GM11168 (cell line): ENCODE measurements around the gene ADGRE1.

Experiments used
- in situ Hi-C: fragments of 300-500 bp; cut with MboI; formaldehyde crosslinking; loops from one replicate; pipeline ENCODE4 v1.12.0; 2022; ENCODE audit warnings: low sequenced_read_pairs; ENCODE audit not compliant: unreplicated experiment

Gene ADGRE1

DNA sequence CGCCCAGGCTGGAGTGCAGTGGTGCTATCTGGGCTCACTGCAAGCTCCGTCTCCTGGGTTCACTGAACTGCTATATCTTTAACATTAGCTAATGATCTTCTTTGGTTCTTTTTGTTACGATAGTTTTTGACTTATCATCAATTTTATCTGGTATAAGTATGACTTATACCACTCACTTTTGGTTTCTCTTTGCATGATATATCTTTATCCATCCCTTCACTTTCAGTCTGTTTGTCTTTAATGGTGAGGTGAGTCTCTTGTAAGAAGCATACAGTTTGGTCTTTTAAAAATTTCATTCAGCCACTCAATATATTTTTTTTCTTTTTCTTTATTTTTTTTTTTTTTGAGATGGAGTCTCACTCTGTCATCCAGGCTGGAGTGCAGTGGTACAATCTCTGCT, 58.4 kb downstream of the ADGRE1 start:
- in situ Hi-C loops: no loop called here

DNA sequence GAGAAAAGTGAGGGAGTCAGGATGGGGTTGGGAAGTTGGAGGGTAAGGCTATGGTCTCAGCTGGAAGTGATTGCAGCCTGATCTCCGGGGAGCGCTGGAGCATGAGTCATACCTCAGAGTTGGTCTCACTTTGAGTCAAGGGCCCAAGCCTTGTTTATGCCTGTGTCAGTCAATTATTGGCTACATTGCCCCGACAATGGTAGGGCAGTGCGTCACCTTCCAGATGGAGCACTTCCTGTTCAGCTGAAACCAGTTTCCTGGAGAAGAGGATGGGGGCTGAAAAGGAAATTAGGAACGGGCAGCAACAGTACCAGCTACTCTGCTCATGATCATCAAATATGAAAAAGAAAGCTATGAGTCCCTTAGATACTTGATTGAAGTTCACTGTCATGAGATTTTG, 60.4 kb downstream of the ADGRE1 start:
- in situ Hi-C loops: no loop called here

- in situ Hi-C loops: no loop called here
Measured at GRCh38 chr19:6948884-6949283, 61.5 kb downstream of the ADGRE1 start.

DNA sequence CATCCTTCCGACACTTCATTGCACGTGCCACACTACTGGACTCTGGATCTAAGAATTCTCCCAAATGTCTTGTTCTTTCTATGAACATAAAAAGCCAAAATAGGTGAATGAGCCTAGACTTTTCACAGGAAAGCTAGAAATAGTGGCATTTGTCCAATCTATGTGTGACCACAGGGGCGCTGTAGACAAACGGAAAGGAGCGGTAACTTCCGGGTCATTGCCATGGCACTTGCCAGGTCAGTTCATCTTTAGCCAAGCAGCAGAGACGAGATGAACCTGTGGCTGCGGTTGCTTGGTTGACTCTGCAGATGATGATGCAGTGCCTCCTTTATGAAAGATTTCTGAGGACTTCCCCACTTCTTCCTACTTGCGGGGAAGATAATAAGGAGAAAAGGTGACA, 65.6 kb downstream of the ADGRE1 start:
- in situ Hi-C loops: no loop called here

- in situ Hi-C loops: no loop called here
Measured at GRCh38 chr19:6955082-6955481, 67.7 kb downstream of the ADGRE1 start.

DNA sequence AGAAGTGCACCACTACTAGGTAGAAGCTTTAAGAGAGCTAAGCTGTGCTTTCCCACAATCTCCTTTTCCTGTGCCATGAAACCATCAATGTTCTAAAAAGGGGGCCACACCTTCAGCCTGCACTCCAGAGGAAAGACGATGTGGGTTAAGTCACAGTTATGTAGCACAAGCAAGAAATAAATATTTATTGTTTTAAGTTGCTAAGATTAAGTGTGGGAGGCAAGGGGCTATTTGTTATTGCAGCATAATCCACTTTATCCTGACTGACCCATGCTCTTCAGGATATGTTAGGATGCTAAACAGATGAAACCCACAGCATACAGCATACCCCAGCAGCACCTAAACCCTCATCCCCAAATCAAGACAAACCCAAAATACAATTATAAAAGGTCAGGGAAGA, 69.2 kb downstream of the ADGRE1 start:
- in situ Hi-C loops: no loop called here

DNA sequence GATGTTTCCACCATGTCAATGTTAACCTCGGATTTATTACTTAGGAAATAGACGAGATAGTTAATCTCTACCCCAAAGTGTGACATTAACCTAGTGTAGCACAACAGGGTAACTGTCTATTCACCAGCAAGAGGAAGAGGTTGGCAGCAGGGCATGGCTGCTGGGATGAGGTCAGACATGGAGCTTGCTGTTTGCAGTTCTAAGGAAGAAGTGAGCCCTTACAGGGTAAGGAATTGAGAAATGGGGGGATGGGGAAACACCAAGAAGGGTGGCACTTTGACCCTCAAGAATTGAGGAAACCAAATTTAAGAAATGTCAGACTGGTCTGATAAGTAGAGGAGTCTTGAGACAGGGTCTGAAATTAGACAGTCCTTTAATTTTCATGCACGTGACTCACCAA, 71.4 kb downstream of the ADGRE1 start:
- in situ Hi-C loops: no loop called here

GRCh38 chr19:6963244-6963852, 76.0 kb downstream of the ADGRE1 start:
- in situ Hi-C loops: no loop called here

DNA sequence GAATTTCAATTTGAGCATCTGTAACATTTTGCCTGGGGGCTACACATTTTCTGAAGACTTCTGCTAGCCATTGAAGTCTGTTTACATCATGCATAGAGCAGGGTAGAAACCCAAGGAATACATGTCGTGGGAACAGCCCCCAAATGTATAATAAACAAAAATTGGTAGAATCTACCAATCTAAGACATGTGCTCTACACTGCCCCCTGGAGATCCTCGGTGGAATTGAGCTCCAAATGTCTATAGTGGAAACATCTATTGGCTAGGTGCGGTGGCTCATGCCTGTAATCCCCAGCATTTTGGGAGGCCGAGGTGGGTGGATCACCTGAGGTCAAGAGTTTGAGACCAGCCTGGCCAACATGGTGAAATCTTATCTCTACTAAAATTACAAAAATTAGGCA, 76.6 kb downstream of the ADGRE1 start:
- in situ Hi-C loops: no loop called here

- in situ Hi-C loops: no loop called here
Measured at GRCh38 chr19:6967967-6968366, 80.6 kb downstream of the ADGRE1 start.

- in situ Hi-C loops: no loop called here
Measured at GRCh38 chr19:6969490-6969889, 82.1 kb downstream of the ADGRE1 start.

DNA sequence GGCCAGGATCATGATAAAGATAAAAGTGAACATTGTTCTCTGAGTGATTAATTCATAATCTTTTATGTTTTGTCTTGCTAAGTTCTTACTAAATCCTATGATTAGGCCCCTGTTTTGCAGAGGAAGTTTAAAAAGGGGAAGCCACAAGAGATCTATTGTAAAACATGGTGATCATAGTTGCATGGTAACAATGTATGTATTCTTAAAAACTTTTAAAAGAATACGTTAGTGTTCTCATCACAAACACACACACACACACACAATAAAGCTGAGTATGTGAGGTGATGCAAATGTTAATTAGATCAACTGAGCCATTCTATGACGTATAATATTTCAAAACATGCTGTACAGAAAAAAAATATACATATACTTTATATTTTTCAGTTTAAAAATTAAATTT, 82.6 kb downstream of the ADGRE1 start:
- in situ Hi-C loops: no loop called here

- in situ Hi-C loops: no loop called here
Measured at GRCh38 chr19:6970443-6970842, 83.1 kb downstream of the ADGRE1 start.

DNA sequence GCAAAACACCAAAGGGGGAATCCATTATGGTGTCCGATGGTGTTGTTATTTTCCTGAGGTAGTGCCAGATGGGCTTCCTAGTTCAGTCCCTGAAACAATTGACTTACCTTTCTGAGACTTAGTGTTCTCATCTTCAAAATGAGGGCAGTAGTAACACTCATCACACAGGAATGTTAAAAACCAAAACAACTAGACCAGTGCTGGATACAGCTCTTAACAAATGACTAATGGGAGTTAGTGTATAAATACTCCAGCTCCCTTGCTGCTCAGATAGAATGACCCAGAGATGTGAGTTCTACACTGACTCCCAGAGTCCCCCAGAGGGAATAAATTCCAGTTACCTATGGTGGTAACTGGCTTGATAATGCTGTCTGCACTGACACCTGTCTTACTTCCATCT, 84.0 kb downstream of the ADGRE1 start:
- in situ Hi-C loops: no loop called here

GRCh38 chr19:6976197-6976596, 88.8 kb downstream of the ADGRE1 start:
- in situ Hi-C loops: no loop called here

DNA sequence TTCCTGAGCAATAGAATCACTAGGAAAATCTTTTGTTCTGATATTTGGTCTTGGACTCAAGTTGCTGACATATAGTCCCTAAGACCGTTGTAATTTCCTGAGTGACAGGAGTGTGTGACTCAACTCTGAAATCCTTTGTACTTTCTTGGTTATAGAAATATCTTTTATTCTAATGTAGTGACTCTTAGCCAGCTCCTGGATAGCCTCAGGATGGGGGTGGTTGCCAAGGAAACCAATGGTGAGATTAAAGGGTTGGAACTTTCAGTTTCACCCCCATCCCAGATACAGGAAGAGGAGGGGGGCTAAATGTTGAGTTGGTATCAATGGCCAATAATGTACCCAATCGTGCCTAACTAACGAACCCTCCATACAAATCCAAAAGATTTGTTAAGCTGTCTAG, 92.0 kb downstream of the ADGRE1 start:
- in situ Hi-C loops: no loop called here

GRCh38 chr19:6983448-6983847, 96.1 kb downstream of the ADGRE1 start:
- in situ Hi-C loops: no loop called here

GRCh38 chr19:6987850-6988249, 100.5 kb downstream of the ADGRE1 start:
- in situ Hi-C loops: no loop called here

DNA sequence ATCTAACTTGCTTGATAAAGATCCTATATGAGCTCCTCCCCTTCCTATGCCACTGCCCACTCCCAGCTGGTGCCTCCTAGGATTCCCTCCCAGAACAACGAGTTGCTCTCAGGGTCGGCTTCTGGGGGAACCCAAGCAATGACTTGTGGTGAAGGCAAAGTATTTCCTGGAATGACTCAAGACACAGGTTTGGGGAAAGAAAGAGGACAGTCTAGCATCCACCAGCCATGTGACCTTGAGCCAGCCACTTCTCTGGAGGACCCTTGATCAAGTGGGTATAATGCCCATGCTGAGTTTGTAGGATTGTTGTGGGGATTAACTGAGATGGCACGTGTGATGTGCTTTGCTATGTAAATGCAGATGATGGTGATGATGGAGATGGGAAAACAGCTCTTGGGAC, 100.9 kb downstream of the ADGRE1 start:
- in situ Hi-C loops: no loop called here
